Posterior vena cava (tissue), 2 donors: Measurements from ENCODE around the gene ARID5B. TPM values are rescaled to one million over a fixed set of nuclear protein-coding genes. Genes with fewer than 3 reads are reported as not detected.
"Not testable (repeated sequence)": the region's sequence is repeated elsewhere in the genome, so short reads cannot be mapped to it uniquely, and the experiment has no call there.

ENCODE experiments used
- DNase-seq: peaks from one replicate; pipeline ENCODE4 v3.0.0-alpha.2; 2020; ENCODE audit warnings: low spot score
- intact Hi-C, 2 donors: fragments of 100-400 bp; cut with DNase I; formaldehyde crosslinking; loops; one replicate each; pipeline versions ENCODE4 v1.14.1 to v1.14.2; 2022 to 2023
- total RNA-seq, 2 donors: library from RNA; stranded (reverse); fragmentation: NEBNext Ultra II Directional; extraction: Animal tissue kit (Norgen Biotek cat#: 25700); gene quantifications; one replicate each; pipeline ENCODE4 v1.2.1, GENCODE V29; 2021
- donor health status: DM: yes; HTN: yes; CAD: no.
- donor health status: DM: yes; HTN: yes; CAD: no.

The ARID5B gene
- total RNA-seq, 2 donors from 2014 or later: 75.0 to 96.1 TPM

DNA sequence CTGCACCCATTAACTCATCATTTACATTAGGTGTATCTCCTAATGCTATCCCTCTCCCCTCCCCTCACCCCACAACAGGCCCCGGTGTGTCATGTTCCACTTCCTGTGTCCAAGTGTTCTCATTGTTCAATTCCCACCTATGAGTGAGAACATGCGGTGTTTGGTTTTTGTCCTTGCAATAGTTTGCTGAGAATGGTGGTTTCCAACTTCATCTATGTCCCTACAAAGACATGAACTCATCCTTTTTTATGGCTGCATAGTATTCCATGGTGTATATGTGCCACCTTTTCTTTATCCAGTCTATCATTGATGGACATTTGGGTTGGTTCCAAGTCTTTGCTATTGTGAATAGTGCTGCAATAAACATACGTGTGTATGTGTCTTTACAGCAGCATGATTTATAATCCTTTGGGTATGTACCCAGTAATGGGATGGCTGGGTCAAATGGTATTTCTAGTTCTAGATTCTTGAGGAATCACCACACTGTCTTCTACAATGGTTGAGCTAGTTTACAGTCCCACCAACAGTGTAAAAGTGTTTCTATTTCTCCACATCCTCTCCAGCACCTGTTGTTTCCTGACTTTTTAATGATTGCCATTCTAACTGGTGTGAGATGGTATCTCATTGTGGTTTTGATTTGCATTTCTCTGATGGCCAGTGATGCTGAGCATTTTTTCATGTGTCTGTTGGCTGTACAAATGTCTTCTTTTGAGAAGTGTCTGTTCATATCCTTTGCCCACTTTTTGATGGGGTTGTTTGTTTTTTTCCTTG is 75.6 kb downstream of the ARID5B start:
- DNase-seq, intact Hi-C loops: not testable (repeated sequence)

DNA sequence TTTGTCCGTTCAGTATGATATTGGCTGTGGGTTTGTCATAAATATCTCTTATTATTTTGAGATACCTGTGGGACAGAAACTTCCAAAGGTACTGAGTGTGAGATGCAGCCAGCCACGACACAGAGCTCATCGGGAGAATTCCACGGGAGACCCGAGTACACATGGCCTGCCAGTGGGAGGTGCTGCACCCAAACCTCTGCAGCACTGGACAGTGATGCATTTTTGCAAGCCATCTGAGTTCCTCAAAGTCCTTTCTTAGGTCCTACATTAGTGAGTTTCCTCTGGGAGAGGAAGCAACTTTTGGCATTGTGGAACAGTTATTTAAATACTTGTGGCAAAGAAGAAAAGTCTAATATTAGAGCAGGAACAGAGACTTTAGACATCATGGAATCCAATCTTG is 77.5 kb downstream of the ARID5B start:
- no peak for DNase-seq
- intact Hi-C loops: no loop called here

DNA sequence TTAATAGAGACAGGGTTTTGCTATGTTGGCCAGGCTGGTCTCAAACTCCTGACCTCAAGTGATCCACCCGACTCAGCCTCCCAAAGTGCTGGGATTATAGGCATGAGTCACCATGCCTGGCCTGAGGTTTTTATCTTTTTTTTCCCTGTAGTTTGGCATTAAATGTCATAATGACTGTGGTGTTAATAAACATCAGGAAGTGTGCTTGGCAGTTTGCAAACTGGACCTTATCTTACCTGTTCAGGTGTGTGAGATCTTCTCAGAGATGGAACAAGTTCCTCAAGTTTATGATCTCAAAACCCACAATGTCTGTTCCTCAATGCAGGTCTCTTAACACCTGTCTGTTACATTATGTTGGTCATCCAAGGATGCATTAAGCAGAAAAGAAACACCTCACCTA is 80.0 kb downstream of the ARID5B start:
- DNase-seq: no peak
- intact Hi-C loops: no loop called here

DNA sequence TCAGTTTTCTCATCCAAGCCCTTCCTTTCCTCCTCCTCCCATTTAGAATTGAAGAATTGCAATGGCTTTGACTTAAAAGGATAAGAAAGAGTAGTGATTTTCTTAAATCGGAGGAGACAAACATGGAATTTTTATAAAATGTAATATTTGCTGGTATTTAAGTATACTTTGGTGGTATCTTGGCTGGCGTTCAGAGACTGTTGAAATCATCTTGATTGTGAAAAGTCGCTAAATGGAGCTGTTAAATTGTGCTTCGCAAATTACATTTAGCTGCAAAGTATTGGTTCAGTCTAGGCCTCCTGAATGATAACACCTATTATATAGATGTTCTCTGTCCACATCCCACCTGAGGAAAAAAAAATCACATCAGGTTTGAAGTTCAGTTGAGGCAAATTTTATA is 81.8 kb downstream of the ARID5B start:
- intact Hi-C loops: no loop called here
- no peak for DNase-seq

DNA sequence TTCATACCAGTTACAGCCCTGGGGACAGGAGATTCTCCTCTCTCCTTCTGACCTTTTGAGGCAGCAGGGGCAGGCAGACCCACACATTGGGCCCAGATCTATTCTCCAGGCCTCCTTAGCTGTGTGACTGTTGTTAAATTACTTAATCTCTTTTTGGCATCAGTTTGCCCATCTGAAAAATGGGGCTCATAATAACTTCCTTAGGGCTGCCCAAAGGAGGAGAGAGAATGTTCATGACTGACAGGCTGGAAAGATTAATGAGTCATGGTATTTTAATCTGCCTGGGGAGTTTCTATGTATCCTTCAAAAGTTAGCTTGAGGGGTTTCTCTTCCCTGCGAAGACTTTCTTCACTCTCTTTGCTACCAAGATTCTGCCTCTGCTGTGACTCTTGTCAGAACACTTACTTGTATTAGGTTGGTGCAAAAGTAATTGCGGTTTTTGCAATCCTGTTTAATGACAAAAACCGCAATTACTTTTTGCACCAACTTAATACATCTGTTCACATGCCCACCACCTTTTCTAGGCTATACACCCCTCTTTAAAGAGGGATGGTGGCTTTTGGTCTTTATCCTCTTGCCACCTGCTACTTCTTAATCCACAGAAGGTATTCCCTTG is 83.4 kb downstream of the ARID5B start:
- intact Hi-C loops: no loop called here
- DNase-seq: no peak

DNA sequence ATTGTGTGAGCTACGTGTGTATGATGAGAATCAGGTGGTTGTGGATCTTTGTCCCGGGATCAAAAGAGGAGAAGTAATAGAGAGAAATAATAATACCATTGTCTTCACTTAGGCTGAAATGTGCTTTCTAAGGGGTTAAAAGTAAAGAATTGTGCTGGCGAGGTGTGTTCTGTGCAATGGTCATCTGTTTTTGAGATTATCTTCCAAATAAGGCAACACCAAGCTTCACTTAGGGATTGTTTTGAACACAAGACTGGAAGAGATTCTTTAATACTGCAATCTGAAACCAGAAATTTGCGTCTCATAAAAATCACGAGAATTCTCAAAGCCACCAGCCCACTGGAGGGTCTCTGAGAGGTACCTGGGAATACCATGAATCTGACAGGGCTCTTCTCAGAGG is 84.2 kb downstream of the ARID5B start:
- intact Hi-C loops: no loop called here
- DNase-seq: no peak

DNA sequence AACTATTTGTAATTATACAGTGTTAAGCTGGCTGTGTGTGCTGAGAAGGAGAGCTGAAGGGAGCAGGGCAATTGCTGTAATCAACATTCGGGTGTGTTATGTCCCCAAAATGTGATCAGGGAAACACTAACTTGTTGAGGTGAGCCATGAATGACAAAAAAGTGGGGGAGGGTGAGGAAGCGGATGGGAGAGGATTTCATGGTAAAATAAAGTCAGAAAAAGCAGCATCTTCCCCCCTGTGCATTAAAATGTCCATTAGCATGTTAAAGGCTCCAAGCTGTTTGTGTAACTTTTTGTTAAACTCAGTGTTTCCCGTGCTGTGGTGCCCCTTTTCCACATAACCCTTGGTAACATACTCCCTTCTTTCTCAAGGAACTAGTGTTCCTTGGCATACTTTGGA is 84.9 kb downstream of the ARID5B start:
- intact Hi-C loops: no loop called here
- DNase-seq: no peak

DNA sequence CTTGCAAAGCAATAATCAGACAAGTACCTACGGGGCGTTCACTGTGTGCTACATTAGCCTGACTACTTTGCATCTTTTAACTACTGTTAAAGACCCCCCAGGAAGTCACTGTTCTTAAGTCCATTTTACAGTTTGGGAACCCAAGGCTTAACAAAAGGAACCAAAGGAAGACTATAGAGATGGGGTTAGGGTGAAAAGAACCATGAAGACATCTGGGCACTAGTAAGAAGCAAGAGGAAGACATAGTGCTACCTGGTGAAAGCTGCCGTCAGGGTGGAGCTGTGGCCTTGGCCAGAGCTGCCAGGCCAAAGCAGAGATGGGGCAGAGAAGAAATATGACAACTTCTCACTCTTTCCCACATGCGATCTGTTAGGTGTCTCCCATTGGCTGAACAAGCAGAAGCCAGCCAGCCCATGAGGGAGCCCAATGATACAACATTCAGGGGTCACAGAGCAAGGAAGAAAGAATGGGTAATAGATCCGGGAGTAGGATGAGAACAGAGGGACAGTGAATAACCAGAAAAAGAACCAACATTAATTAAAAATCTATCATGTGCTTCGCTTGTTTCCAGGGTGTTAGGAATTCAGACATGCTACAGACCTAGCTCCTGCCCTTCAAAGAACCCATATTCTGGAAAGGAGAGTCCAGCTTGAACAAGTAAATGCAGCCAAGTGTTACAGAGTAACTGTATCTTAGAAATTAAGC is 85.4 kb downstream of the ARID5B start:
- intact Hi-C loops: no loop called here
- no peak for DNase-seq

DNA sequence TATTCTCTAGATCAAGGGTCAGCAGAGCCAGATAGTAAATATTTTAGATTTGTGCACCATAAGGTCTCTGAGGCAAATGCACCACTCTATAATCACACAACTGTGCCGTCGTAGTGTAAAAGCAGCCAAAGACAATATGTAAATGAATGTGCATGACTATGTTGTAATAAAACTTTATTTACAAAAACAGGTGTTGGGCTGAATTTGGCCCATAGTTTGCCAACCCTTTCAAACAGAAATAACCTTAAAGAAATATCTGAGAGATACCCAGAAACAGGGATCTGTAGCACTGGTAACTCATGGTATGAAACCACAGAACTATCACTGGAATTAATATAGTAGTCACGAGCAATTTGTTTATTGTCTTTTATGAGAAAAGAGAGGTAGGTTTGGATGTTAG is 86.0 kb downstream of the ARID5B start:
- no peak for DNase-seq
- intact Hi-C loops: no loop called here

DNA sequence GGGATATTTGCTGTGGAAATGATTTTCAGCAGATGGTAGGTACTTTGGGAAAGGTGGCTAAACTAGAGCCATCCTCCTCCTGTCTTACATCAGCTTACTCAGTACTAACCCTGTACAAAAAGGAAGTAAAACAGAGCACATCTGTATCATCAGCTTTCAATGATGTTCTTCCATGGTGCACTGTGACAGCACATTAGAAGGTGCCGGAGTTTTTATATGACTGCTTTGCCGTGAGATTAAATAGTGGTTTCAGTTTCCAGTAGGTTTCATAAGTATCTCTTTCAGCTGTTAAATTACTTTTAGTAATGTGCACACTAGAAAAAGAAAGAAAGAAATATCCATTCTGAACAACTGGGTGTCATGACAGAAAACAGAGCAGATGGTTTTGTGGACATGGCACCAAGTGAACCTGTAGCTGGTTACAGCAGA is 86.5 kb downstream of the ARID5B start:
- intact Hi-C loops: no loop called here
- DNase-seq: no peak

DNA sequence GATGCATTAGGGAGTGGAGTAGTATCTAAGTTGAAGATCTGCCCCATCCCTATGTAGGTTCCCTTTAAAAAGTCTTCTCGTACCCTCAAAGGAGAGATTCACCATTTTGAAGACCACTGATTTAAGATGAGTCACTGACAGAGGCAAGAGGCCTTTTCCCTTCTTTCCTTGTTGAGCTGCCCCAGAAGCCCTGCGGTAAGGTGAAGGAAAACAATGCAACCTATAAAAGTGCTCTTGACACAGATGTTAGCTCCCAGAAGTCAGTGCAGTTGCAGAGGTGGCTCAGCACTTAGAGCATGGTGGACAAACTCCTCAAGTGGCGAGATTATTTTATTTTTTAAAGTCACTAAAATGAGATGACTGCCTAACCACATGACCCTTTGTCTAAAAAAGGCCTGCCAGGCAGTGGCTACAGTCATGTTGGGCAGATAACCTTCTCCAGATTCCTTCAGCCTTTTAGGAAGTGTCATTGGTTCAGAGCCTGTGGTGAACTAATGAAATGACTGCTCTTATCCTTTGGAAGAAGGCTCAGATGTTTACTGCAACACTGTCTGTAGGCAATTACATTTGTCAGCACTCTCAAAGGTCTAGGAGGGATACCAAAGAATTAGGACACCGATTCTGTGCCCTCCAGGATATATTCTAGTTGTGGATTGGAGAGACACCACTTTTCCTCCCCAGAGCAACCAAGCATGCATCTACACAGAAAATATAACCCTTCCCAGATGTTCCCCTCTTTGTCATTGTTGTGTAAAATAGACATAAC is 88.7 kb downstream of the ARID5B start:
- intact Hi-C loops: loop anchor here in 1 of 2 donors (5.0 kb wide), 1 partner anchor 48 kb away; no protein-coding TSS in a partner anchor
- no peak for DNase-seq

DNA sequence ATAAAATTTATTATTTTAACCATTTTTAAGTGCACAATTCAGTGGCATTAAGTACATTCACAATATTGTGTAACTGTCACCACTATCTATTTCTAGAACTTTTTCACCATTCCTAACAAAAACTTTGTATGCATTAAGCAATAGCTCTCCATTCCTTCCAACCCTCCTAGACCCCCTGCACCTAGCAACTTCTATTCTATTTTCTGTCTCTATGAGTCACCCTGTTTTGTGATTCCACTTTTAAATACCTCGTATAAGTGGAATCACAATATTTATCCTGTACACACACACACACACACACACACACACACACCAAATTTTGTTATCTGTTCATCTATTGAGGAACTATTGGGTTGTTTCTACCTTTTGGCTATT is 89.2 kb downstream of the ARID5B start:
- DNase-seq: no peak
- intact Hi-C loops: loop anchor here in 1 of 2 donors (5.0 kb wide), 1 partner anchor 48 kb away; no protein-coding TSS in a partner anchor

DNA sequence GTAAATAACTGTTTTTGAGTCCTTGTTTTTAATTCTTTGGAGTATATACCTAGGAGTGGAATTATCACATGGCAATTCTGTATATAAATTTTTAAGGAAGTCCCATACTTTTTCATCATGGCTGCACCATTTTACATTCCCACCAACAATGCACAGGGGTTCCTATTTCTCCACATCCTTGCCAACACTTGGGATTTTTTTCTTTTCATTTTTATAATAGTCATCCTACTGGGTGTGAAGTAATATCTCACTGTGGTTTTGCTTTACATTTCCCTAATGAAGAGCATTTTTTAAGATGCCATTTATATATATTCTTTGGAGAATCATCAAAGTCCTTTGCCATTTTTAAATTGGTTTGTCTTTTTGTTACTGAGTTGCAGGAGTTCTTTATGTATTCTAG is 89.7 kb downstream of the ARID5B start:
- DNase-seq: no peak

DNA sequence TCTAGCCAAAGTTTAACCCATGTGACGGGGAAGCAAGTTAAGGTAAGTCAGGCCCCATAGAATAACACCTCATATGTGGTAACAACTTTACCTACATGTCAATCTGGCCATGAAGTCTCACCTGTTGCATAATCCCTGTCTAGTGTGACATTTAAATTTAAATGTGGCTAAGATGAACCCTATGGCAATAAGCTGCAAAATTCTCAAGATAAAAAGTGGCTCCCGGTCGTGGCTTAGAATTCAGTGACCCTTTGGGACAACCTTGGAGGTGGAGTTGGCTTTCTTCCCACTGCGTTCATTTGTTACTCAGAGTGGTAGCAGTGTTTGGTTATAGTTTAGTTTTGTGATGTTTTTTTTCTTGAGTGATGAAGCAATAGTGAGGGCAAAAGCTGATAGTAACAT is 90.6 kb downstream of the ARID5B start:
- intact Hi-C loops: loop anchor here in 1 of 2 donors (5.0 kb wide), 1 partner anchor 50 kb away; no protein-coding TSS in a partner anchor
- no peak for DNase-seq

More for the DNA sequence above, 89.7 kb downstream of the ARID5B start:
- intact Hi-C loops: loop anchor here in 1 of 2 donors (5.0 kb wide), 1 partner anchor 49 kb away; no protein-coding TSS in a partner anchor

DNA sequence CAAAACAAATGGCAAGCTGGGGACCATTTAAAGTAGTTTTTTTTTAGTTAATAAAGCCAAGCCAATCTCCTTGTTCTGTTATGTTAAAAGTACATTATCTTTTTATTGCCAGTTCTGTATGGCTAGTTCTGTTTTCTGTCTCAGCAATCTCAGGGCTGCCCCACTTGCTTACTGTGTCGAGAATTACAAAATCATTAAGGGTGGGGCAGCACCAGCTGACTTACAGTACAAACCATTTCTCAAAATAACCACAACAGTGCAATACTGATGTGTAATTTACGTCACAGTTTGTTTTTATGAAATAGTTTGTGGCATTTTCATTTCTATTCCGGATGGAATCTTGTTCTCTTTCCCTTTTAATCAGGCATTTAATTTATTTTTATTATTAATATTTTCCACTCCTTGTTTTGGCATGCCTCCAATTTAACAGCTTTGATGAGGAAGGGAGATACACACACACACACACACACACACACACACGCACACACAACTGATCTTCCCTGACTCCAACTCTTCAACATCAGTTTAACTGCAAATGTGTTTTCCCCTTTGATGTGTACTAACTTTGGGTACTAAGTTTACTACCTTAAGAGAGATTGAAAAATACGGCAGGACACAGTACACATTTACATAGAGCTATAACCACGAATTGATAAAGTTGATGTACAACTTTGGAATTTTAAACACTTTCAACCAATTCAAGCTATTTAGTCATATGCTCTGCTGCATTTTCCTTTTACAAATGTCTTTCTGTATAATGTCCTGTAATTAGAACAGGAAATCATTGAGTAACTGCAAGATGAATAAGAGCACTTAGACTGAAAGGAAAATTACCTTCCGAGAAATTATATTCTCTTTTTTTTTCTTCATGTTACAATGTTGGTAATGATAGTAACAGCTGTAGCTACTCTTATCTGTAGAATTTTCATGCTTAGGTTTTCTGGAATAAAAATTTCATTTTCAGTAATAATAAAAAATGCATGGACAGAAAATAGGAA is 91.5 kb downstream of the ARID5B start:
- intact Hi-C loops: loop anchor here in 1 of 2 donors (5.0 kb wide), 1 partner anchor 51 kb away; no protein-coding TSS in a partner anchor
- DNase-seq: no peak

DNA sequence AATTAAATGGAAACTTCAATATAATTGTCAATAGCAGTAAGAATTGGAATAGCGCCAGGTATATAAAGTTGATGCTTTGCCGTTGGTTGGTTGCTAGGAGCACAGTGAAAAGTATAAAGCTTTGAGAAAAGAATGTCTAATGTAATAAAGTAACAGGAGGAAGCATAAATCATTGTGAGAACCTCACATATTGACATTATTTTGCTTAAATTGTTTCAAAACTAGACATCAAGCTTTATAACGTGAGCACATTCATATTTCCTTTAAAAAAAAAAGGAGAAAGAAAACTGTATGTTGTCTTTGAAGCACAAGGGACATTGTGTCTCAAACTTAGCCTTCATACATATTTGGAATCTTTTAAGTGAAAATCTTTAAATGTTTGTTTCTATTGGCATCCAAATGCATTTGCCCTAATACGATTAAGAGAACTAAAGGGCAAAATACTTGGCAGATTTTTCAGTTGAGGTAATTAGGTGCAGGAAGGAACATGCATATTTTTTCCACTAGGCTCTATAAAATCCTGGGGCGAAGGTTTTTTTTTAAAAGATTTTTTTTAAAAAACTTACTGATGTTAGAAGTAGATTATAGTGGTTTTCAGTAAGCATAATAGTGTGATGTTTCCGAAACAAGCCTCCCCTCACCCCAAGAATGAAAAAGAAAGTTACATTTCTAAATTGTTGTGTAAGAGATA is 92.4 kb downstream of the ARID5B start:
- intact Hi-C loops: loop anchor here in 1 of 2 donors (5.0 kb wide), 1 partner anchor 52 kb away; no protein-coding TSS in a partner anchor

DNA sequence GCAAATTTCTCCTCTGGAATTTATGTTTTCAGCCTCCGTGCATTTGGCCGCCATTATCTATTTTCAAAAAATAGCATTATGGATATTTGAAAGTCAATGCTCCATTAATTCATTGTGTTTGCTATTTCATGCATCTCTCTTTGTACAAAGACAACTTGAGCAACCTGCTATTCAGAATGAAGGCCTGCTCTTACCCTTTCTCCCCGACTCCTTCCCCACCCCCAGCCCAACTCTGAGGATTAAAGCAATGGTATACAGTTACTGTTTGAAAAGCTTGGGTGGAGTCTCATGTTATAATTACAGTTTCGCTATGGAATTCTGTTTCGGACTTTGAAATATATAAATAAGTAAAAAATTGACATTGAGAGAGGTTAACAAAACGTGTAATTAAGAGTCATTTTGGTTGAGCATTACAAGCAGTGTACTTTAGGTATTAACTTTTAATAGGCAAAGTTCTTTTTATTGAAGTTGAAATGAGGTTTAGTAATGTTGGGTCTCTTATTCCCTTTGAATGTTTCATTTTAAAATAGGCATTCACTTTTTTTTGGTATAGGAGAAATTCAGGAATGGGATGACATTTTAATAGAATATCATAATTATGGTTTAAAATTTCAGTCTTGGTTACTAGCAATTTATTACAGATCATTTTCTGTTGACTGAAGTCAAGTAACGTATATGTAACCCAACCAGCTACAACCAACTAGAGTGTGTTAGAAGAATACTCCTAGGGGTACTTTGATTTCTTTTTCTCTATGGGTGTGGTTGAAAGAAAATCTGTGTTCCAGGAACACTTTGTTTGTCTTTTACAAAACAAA is 93.1 kb downstream of the ARID5B start:
- intact Hi-C loops: loop anchor here in 1 of 2 donors (5.0 kb wide), 1 partner anchor 52 kb away; no protein-coding TSS in a partner anchor
- DNase-seq: no peak

More for the DNA sequence above, 92.4 kb downstream of the ARID5B start:
- DNase-seq: no peak
